Left cardiac atrium (tissue), 4 donors: ENCODE results near the gene DNLZ. TPM values are rescaled to one million over a fixed set of nuclear protein-coding genes. Genes with fewer than 3 reads are reported as not detected.
"Not testable (repeated sequence)": the region's sequence is repeated elsewhere in the genome, so short reads cannot be mapped to it uniquely, and the experiment has no call there.

ENCODE experiments used
- ATAC-seq, 2 donors: fragments of 200-7000 bp; cut with Tn5 transposase; one replicate each; pipeline ENCODE4 v1.9.1; 2020; ENCODE audit warnings: mild to moderate bottlenecking in 2 of 2, moderate library complexity in 2 of 2
- DNase-seq: peaks from one replicate; pipeline ENCODE4 v3.0.0-alpha.2; 2020
- intact Hi-C, 2 donors: fragments of 100-400 bp; cut with DNase I; formaldehyde crosslinking; loops; one replicate each; pipeline versions ENCODE4 v1.14.1 to v1.15.1; 2022 to 2023
- total RNA-seq, 2 donors: library from RNA; stranded (reverse); fragmentation: NEBNext Ultra II Directional; extraction: Animal tissue kit (Norgen Biotek cat#: 25700); gene quantifications; one replicate each; pipeline ENCODE4 v1.2.1, GENCODE V29; 2021
- donor health status: DM: no; HTN: yes; CAD: no.
- donor health status: DM: no; HTN: yes; CAD: no; lungs with severe emphysema.
- donor health status: DM: yes; HTN: yes; CAD: no.
- donor health status: Dilated cardiomyopathy.

The DNLZ gene
- total RNA-seq, 2 donors from 2014 or later = 23.2 to 30.6 TPM

DNA sequence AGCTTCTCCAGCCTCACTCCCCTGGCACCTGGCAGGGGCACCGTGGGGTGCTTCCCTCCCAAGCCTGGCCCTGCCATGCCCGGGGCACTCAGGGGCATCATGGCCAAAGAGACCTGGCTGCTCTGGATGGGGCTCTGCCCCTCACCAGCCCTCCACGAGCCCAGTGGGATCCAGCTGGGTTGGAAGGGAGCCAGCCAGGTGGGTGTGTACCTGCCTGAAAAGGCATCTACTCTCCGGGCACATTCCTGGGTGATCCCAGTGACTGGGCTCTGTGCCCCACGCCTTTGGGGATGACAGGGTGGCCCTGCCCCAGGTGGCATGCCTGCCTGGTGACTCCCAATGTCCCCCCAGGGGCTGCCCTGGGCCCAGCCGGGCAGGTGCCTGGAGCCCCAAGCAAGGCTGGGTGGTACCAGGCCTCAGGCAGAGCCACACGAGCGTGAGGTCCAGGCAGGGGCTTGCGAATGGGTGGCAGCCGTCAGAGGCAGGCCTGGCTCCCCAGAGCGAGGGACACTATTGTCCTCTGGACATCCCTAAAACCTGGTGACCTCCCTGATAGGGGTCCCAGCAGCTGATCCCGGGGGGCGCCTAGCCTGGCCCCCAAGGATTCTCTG, 35.4 kb downstream of the DNLZ start:
- DNase-seq = no peak
- intact Hi-C loops = no loop called here
- peak; percentile 2 to 4 for ATAC-seq

DNA sequence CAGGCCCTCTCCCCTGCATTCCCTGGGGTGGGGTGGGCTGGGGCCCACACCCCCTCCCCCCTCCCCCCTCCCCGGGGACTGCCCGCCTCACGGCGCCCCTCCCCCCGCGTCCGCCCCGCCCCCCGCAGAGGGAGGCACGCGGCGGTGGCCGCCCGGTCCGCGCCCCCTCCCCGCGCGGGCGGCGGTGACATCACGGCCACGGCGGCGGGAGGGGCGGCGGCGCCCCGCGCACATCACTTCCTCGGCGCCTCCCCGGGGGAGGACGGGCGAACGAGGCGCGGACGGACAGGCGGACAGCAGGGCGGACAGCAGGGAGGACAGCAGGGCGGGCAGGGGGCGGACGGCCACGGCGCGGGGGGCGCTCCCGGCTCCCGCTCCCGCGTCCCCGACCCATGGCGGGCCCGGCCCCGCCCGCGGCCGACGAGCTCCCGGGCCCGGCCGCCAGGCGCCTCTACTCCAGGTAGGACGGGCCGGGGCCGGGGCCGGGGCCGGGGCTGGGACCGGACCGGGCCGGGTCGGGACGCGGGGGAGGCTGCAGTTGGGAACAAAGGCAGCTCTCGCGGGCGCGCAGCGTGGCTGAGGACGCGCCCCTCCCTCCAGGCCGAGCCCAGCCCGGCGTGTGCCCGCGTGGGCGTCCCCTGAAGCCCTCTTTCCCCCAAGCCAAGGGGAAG, 36.1 kb downstream of the DNLZ start, which contains the start of gene GPSM1:
TSS of gene GPSM1 (plus strand) at position 236 of the 671 bp plus-strand sequence. CDS start at position 393, 157 bp downstream.
- peak; percentile 28 to 43 for ATAC-seq
- peak; percentile 77 for DNase-seq
- intact Hi-C loops = no loop called here

GRCh38 chr9:136326761-136327303, 36.7 kb downstream of the DNLZ start:
- ATAC-seq (no peak), DNase-seq (no peak)
- intact Hi-C loops = no loop called here

DNA sequence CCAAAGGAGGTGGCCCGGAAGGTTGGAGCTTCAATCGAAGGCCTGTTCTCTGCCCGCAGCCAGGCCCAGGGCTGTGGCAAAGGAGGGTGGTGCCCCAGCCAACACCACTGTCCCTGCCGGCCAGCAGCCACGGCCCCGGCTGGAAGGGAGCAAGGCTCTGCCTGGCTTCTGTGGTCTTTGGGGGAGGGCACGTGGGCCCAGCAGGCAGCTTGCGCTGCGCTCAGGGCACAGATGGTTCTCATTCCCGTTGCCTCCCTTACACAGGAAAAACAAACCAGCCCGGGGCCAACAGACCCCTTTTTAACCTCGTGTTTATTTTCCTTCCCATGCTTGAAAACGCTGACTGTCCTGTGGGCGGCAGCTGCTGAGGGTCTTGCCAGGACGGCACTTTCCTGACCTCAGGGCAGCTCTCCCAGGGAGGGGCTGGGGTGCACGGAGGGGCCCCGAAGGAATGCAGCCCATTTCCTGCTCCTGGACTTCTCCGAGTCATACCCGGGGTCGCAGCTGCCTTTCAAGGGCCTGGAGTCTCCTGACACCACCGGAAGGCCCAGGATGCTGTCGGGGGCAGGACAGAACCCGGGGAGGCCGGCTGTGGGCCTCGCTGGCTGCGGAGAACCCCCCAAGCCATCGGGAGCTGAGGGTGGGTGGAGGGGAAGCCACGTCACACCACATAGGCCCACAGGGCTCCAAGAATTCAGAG, 37.3 kb downstream of the DNLZ start:
- intact Hi-C loops = no loop called here
- peak; percentile 3 to 9 for ATAC-seq
- no peak for DNase-seq

DNA sequence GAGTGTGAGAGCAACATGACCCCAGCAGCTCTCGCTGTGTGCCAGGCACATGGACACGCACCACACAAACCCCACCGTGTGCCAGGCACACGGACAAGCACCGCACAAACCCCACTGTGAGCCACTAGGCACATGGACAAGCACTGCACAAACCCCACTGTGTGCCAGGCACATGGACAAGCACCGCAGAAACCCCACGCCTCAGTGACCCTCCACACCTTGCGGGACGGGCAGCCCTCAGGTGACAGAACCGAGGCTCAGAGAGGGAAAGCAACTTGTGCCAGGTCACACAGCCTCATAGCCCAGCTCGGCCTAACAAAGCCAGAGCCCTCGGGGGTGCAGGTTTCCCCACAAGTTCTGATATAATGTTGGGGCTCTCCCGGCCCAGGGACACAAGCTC, 38.2 kb downstream of the DNLZ start:
- no peak for ATAC-seq
- intact Hi-C loops = no loop called here
- no peak for DNase-seq

GRCh38 chr9:136324501-136325300, 38.8 kb downstream of the DNLZ start:
- ATAC-seq (peak; percentile 54 to 67), DNase-seq (peak; percentile 76)
- intact Hi-C loops = no loop called here

DNA sequence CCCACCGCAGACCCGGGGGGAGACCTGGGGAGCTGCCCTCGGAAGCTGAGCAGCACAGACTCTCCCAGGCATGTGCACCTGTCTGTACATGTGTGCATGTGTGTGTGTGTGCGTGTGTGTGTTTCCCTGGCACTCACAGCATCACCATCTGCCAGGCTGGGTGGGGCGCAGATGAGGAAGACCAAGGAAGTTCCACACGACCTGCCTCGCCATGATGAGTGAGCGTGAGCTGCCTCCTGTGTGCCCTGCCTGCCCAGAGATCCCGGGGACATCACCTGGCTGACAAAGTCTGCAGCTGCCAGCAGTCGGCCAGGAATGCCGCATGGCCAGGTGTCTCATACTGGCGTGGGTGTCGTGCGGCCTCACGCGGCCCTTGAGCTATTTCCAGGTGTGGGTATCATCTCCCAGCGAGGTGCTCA, 40.2 kb downstream of the DNLZ start:
- DNase-seq (no peak), ATAC-seq (no peak)
- intact Hi-C loops = no loop called here

DNA sequence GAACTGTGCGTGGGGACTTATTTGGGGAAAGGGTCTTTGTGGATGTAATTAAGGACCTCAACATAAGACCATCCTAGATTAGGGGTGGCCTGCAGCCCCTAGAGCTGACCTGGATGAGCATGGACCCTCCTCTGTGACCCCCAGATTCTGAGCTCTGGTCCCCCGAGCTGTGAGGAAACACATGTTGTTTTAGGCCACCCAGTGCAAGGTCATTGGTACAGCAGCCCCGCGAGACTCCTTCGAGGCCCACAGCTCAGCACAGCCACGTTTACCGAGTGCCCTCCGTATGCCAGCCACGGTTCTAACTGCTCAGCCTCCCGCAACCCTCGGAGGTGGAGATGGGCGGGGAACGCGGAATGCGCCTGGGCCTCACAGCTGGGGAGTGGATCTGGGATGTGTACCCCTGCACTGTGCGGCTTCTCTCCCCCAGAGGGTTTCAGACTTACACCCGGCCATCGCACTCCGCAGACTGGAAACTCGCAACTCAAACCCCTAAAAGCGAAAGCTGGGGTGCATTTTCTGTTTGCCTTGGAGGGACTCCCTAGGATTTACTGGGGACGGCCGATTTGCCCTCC, 40.7 kb downstream of the DNLZ start:
- DNase-seq = no peak

DNA sequence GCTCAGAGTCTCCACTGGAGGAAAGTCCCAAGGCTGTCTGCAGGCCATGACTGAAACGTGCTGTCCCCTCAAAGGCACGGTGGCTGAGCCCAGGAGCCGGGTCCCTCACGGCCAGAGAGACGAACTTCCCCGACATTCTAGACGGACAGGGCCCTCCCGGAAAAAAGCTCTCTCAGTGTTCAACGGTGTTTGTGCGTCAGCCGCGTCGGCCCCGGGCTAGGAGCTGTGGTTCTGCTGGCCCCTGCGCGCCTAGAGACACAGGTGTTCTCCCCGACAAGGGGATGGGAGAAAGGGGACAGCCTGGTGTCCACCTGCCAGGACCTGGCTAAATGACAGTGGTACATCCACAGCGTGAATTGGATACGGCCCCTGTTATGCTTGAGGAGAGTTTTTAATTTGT, 42.0 kb downstream of the DNLZ start:
- no peak for ATAC-seq
- no peak for DNase-seq
- intact Hi-C loops = no loop called here

More for the DNA sequence above, 40.7 kb downstream of the DNLZ start:
- intact Hi-C loops = no loop called here
- ATAC-seq = no peak

DNA sequence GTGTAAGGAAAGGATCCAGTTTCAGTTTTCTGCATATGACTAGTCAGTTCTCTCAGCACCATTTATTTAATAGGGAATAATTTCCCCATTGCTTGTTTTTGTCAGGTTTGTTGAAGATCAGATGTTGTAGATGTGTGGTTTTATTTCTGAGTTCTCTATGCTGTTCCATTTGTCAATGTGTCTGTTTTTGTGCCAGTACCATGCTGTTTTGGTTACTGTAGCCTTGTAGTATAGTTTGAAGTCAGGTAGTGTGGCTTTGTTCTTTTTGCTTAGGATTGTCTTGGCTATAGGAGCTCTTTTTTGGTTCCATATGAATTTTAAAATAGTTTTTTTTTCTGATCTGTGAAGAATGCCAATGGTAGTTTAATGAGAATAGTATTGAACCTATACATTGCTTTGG, 42.6 kb downstream of the DNLZ start:
- intact Hi-C loops, DNase-seq, ATAC-seq: not testable (repeated sequence)

GRCh38 chr9:136319955-136320354, 43.6 kb downstream of the DNLZ start:
- DNase-seq, intact Hi-C loops, ATAC-seq: not testable (repeated sequence)

DNA sequence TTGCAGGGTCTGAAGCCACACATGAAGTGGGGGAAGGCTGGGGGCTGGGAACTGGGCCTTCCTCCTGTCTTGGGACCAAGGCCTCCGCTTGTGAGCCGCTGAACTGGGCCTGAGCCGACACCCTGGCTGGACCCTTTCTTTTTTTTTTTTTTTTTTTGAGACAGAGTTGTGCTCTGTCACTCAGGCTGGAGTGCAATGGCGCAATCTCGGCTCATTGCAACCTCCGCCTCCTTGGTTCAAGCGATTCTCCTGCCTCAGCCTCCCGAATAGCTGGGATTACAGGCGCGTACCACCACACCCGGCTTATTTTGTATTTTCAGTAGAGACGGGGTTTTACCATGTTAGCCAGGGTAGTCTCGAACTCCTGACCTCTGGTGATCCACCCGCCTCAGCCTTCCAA, 44.3 kb downstream of the DNLZ start:
- DNase-seq, ATAC-seq, intact Hi-C loops: not testable (repeated sequence)

GRCh38 chr9:136318776-136319241, 44.7 kb downstream of the DNLZ start:
- DNase-seq = no peak
- intact Hi-C loops = no loop called here
- ATAC-seq = no peak

DNA sequence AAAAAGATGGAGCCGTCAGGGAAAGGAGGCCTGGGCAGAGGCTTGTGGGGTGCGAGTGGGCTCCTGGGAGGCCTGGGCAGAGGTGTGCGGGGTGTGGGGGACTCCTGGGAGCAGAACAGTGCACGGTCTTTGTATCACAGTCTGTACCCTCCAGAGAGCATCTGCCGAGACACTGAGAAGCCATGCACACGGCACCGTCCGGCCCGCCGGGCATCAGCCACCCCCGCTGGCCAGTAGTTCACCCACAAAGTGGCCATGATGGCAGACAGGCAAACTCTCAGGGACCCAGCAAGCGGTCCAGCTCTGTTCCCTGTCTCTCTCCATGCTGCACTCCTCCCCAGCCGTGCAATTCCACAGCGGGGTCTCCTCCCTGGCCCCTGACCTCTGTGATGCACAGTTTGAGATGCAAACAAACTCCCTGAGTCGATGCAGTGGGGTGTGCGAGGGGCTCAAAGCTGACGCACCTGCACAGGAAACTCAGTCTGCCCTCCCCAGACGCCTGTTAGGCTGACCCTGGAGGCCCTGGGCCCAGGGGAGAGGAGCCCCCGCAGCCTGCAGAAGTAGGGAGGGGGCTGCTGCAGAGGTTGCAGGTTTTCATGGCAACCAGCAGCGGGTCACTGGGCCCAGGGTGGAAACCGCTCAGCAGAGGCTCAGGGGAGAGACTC, 45.3 kb downstream of the DNLZ start:
- intact Hi-C loops = no loop called here
- DNase-seq (no peak), ATAC-seq (no peak)

GRCh38 chr9:136317695-136318094, 45.8 kb downstream of the DNLZ start:
- ATAC-seq (no peak), DNase-seq (no peak)
- intact Hi-C loops = no loop called here

GRCh38 chr9:136316896-136317676, 46.5 kb downstream of the DNLZ start:
- intact Hi-C loops = no loop called here
- ATAC-seq (peak in 1 of 2 donors; percentile 7), DNase-seq (no peak)

- ATAC-seq = no peak
- intact Hi-C loops = no loop called here
- no peak for DNase-seq
These were observed 47.2 kb downstream of the DNLZ start for GRCh38 chr9:136316271-136316751.
